B cell (primary cell): Measurements from ENCODE around the gene TXNRD1. TPM values are rescaled to one million over a fixed set of nuclear protein-coding genes. Genes with fewer than 3 reads are reported as not detected.

Experiments used
- ATAC-seq: fragments of 200-7000 bp; cut with Tn5 transposase; one replicate; pipeline ENCODE4 v1.10.0; 2021; ENCODE audit warnings: low read depth, mild to moderate bottlenecking, moderate number of reproducible peaks, moderate library complexity
- CTCF ChIA-PET: fragments of 350-600 bp; sonication (Branson Sonifier 250); formaldehyde crosslinking; loops from one replicate; lab custom pipeline; 2021; ENCODE audit warnings: antibody characterized with exemption, inconsistent platforms; lab: Charles Lee
- POLR2A ChIA-PET: fragments of 350-600 bp; sonication (Branson Sonifier 250); formaldehyde crosslinking; loops from one replicate; lab custom pipeline; 2021; ENCODE audit warnings: antibody characterized with exemption; lab: Charles Lee
- DNase-seq: peaks from one replicate; pipeline ENCODE4 v3.0.0; 2013
- H2AFZ ChIP-seq: 2 replicates; pipeline ENCODE4 v1.6.1; 2012; ENCODE audit warnings: mild to moderate bottlenecking, low read depth, low read length; ENCODE audit not compliant: insufficient read depth, poor library complexity, severe bottlenecking
- H3K27ac ChIP-seq, 2 donors: 1 replicate in 1 of 2; 2 replicates in 1 of 2; pipeline ENCODE4 v1.5.1; 2012 to 2013; ENCODE audit warnings: low read length in 2 of 2, mild to moderate bottlenecking in 2 of 2, moderate library complexity in 1 of 2
- H3K27me3 ChIP-seq, 4 experiments: fragments of 200-600 bp in 1 of 4; sonication (generic) in 1 of 4; replicated peaks in 1 of 4; 1 replicate in 2 of 4; 2 replicates in 2 of 4; pipeline versions ENCODE4 v1.6.1 to v1.7.0; 2013 to 2016; ENCODE audit warnings: low read length in 3 of 4, mild to moderate bottlenecking in 2 of 4, mixed read lengths in 1 of 4, moderate library complexity in 1 of 4; ENCODE audit not compliant: insufficient read depth in 4 of 4, control insufficient read depth in 3 of 4; ENCODE audit errors: control extremely low read depth in 1 of 4
- H3K36me3 ChIP-seq, 2 experiments: replicated peaks in 1 of 2; 1 replicate in 1 of 2; 2 replicates in 1 of 2; pipeline versions ENCODE4 v1.6.1 to v1.7.1; 2013; ENCODE audit warnings: low read length in 1 of 2; ENCODE audit not compliant: insufficient read depth in 2 of 2, control insufficient read depth in 1 of 2; ENCODE audit errors: control extremely low read depth in 1 of 2, extremely low read depth in 1 of 2
- H3K4me1 ChIP-seq, 2 donors: fragments of 200-600 bp in 1 of 2; sonication (generic) in 1 of 2; 1 replicate in 1 of 2; 2 replicates in 1 of 2; pipeline versions ENCODE4 v1.5.1 to v1.6.1; 2013 to 2017; ENCODE audit warnings: low read length in 2 of 2; ENCODE audit not compliant: control insufficient read depth in 2 of 2, insufficient read depth in 2 of 2
- H3K4me2 ChIP-seq: replicated peaks from 2 replicates; pipeline ENCODE3; 2012; ENCODE audit warnings: mild to moderate bottlenecking, low read depth, low read length; ENCODE audit not compliant: poor library complexity, severe bottlenecking
- H3K4me3 ChIP-seq, 5 experiments: fragments of 200-600 bp in 1 of 5; sonication (generic) in 1 of 5; 1 replicate in 3 of 5; 2 replicates in 2 of 5; pipeline versions ENCODE4 v1.5.1 to v1.7.0; 2011 to 2016; ENCODE audit warnings: low read length in 4 of 5, mild to moderate bottlenecking in 4 of 5, low read depth in 2 of 5, control low read depth in 1 of 5, moderate library complexity in 1 of 5; ENCODE audit not compliant: insufficient read depth in 1 of 5; ENCODE audit errors: control extremely low read depth in 1 of 5, extremely low read depth in 1 of 5
- H3K79me2 ChIP-seq: fragments of 200-600 bp; sonication (generic); one replicate; pipeline ENCODE4 v1.6.0; 2016; ENCODE audit warnings: low read length; ENCODE audit not compliant: control insufficient read depth, insufficient read depth
- H3K9ac ChIP-seq: fragments of 200-600 bp; sonication (generic); 2 replicates; pipeline ENCODE4 v1.6.1; 2017; ENCODE audit warnings: mild to moderate bottlenecking, low read length, moderate library complexity
- H3K9me3 ChIP-seq, 3 donors: one replicate each; pipeline versions ENCODE4 v1.6.1 to v1.7.1; 2013; ENCODE audit warnings: low read length in 2 of 3; ENCODE audit not compliant: control insufficient read depth in 2 of 3, insufficient read depth in 1 of 3; ENCODE audit errors: control extremely low read depth in 1 of 3
- H4K20me1 ChIP-seq: 2 replicates; pipeline ENCODE4 v1.6.0; 2012; ENCODE audit warnings: mild to moderate bottlenecking, low read length; ENCODE audit not compliant: insufficient read depth, control insufficient read depth, poor library complexity, severe bottlenecking
- H3K27ac Mint-ChIP-seq: one replicate; pipeline ENCODE4 v1.8.0; 2021; ENCODE audit warnings: mixed read lengths
- H3K27me3 Mint-ChIP-seq: one replicate; pipeline ENCODE4 v1.8.0; 2021; ENCODE audit warnings: mixed read lengths
- H3K4me1 Mint-ChIP-seq: one replicate; pipeline ENCODE4 v1.8.0; 2021; ENCODE audit warnings: mixed read lengths
- H3K4me3 Mint-ChIP-seq: one replicate; pipeline ENCODE4 v1.8.0; 2021; ENCODE audit warnings: mixed read lengths
- H3K9me3 Mint-ChIP-seq: one replicate; pipeline ENCODE4 v1.8.0; 2022; ENCODE audit warnings: mixed read lengths; ENCODE audit not compliant: insufficient read depth
- EZH2 ChIP-seq: IDR thresholded peaks from 2 replicates; pipeline ENCODE4 v1.6.1; 2012; ENCODE audit warnings: borderline replicate concordance, low read depth, mild to moderate bottlenecking, moderate library complexity, low read length; ENCODE audit not compliant: insufficient read depth, poor library complexity, severe bottlenecking
- WGBS: methylation state at CpG from one replicate; pipeline ENCODE4 v1.1.5; 2013; ENCODE audit warnings: missing lambda C conversion rate; ENCODE audit not compliant: insufficient coverage; 5-methylcytosine and 5-hydroxymethylcytosine counted together
- intact Hi-C: fragments of 100-400 bp; cut with micrococcal nuclease; formaldehyde crosslinking; loops from one replicate; pipeline ENCODE4 v1.10.0; 2022
- polyA plus RNA-seq: library from polyadenylated mRNA; depleted of rRNA; stranded (reverse); fragments of >200 nt; gene quantifications from 2 replicates; pipeline ENCODE4 v1.2.3, GENCODE V29; 2012
- total RNA-seq, 2 donors: library from RNA; stranded (reverse); fragments of 120-200 nt in 1 of 2; gene quantifications; 1 replicate in 1 of 2; 2 replicates in 1 of 2; pipeline versions ENCODE4 v1.2.3 to v1.2.4, GENCODE V29; 2013 to 2022
- TF ChIP-seq, protein P1 (sequence below): fragments of 200-600 bp; IDR thresholded peaks from one replicate; pipeline ENCODE4 v1.8.0; 2022; ENCODE audit warnings: antibody characterized with exemption, mild to moderate bottlenecking

The TXNRD1 gene
- total and polyA plus RNA-seq, 2 donors (not counting 1 experiment from before 2014, with no cell fraction given), result 10.1 to 44.6 TPM

DNA sequence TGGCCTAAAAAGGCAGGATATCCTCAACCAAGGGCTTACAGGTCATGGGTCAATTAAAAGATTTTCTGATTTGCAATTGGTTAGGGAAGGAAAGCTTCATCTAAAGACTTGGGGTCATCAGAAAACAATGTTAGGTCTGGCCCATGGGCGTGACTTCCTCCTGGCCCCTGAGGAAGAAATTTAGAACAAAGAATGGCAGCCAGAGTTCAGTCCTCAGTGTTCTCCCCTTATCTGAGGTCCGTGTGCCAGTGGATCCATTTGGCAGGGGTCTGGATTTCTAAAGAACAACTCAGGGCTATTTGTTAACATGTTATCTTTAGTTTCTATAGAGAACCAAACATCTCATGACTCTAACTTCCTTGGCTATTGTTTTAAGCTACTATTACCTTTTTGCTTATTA is 49.8 kb upstream of the TXNRD1 start:
- intact Hi-C loops, result no loop called here
- Mint-ChIP-seq H3K27ac (no peak overlapping the region), H3K9me3 (no peaks in the 10 kb centered on the region), H3K27me3 (peaks cover 20% of the 10 kb centered on the region), H3K4me1 (no peaks in the 10 kb centered on the region), H3K4me3 (no peak overlapping the region)
- peaks cover 0 to 6% (median 0%) of the 10 kb centered on the region in 4 experiments for H3K27me3 ChIP-seq
- ChIA-PET CTCF (interaction anchor here (0.6 to 0.7 kb wide), 2 partner anchors 34 to 187 kb away, joined by 3 to 4 read pairs; no protein-coding TSS in a partner anchor), POLR2A (no interaction called here)
- no peaks in the 10 kb centered on the region for H3K79me2 ChIP-seq
- no peak overlapping the region for H2AFZ ChIP-seq
- TF ChIP-seq, protein P1, sequence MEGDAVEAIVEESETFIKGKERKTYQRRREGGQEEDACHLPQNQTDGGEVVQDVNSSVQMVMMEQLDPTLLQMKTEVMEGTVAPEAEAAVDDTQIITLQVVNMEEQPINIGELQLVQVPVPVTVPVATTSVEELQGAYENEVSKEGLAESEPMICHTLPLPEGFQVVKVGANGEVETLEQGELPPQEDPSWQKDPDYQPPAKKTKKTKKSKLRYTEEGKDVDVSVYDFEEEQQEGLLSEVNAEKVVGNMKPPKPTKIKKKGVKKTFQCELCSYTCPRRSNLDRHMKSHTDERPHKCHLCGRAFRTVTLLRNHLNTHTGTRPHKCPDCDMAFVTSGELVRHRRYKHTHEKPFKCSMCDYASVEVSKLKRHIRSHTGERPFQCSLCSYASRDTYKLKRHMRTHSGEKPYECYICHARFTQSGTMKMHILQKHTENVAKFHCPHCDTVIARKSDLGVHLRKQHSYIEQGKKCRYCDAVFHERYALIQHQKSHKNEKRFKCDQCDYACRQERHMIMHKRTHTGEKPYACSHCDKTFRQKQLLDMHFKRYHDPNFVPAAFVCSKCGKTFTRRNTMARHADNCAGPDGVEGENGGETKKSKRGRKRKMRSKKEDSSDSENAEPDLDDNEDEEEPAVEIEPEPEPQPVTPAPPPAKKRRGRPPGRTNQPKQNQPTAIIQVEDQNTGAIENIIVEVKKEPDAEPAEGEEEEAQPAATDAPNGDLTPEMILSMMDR, result no peak
- TF ChIP-seq EZH2, result no peak
- no peak overlapping the region for H3K4me2 ChIP-seq
- no peaks in the 10 kb centered on the region for H3K4me1 ChIP-seq
- H3K27ac ChIP-seq, result no peak overlapping the region
- 100% methylated on average over 1 of the region's 2 CpGs for WGBS
- ATAC-seq (no peak), DNase-seq (no peak)
- H4K20me1 ChIP-seq, result no peaks in the 10 kb centered on the region
- H3K36me3 ChIP-seq, result no peaks in the 10 kb centered on the region
- H3K9me3 ChIP-seq, result no peaks in the 10 kb centered on the region
- no peak overlapping the region for H3K9ac ChIP-seq
- H3K4me3 ChIP-seq, result no peak overlapping the region

DNA sequence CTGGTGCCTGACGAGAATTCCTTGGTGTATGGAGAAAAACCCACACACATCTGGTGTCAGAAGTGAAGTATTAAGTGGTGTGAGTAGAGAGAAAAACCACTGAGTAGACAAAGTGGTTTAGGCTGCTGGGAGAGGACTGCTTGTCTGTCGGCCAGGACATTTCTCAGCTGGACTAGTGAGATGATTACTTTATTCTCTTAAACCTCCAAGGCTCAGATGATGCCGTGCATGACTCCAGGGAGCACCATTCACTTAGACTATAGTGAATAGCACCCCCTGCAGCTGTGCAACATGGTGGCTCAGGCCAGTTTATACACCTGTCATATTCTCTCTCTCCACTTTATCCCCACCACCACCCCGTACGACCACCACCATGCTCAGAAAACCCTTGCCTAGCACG is 49.1 kb upstream of the TXNRD1 start:
- intact Hi-C loops, result no loop called here
- Histone ChIP-seq H2AFZ (no peak overlapping the region), H3K9ac (no peak overlapping the region), H3K36me3 (no peaks in the 10 kb centered on the region), H4K20me1 (no peaks in the 10 kb centered on the region), H3K9me3 (no peaks in the 10 kb centered on the region), H3K4me3 (no peak overlapping the region), H3K4me2 (no peak overlapping the region), H3K79me2 (no peaks in the 10 kb centered on the region), H3K4me1 (no peaks in the 10 kb centered on the region), H3K27me3 (peaks cover 0 to 6% (median 0%) of the 10 kb centered on the region in 4 experiments), H3K27ac (no peak overlapping the region)
- POLR2A ChIA-PET, result no interaction called here
- WGBS, result 87% methylated on average over 4 of the region's 6 CpGs
- CTCF ChIA-PET, result interaction anchor here (0.7 kb wide), 1 partner anchor 37 kb away, joined by 3 read pairs; no protein-coding TSS in a partner anchor
- TF ChIP-seq EZH2, result no peak
- TF ChIP-seq, protein P1, result no peak
- Mint-ChIP-seq H3K27ac (no peak overlapping the region), H3K9me3 (no peaks in the 10 kb centered on the region), H3K4me3 (no peak overlapping the region), H3K4me1 (no peaks in the 10 kb centered on the region), H3K27me3 (peaks cover 20% of the 10 kb centered on the region)
- DNase-seq, result no peak
- ATAC-seq, result no peak
